Measurements from ENCODE around the gene THRSP.
"Not testable (repeated sequence)": the region's sequence is repeated elsewhere in the genome, so short reads cannot be mapped to it uniquely, and the experiment has no call there.

The THRSP gene

DNA sequence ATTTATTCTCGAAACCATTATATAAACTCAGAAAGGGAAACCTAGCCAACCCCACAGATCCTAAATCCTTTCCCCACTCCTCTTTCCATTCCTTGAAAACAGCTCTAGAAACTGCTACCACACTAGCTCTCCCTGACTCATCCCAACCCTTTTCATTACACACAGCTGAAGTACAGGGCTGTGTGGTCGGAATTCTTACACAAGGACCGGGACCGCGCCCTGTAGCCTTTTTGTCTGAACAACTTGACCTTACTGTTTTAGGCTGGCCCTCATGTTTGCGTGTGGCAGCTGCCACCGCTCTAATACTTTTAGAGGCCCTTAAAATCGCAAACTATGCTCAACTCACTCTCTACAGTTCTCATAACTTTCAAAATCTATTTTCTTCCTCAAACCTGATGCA is 20.8 kb downstream of the THRSP start:
- not testable (repeated sequence) for H3K27ac Mint-ChIP-seq; H3K27me3 Mint-ChIP-seq; H3K4me3 Mint-ChIP-seq; H3K36me3 Mint-ChIP-seq (ENCODE audit: low read depth); H3K9me3 Mint-ChIP-seq
- H3K4me1 Mint-ChIP-seq (ENCODE audit: low read depth): peaks cover 22% of the 10 kb centered on the region

DNA sequence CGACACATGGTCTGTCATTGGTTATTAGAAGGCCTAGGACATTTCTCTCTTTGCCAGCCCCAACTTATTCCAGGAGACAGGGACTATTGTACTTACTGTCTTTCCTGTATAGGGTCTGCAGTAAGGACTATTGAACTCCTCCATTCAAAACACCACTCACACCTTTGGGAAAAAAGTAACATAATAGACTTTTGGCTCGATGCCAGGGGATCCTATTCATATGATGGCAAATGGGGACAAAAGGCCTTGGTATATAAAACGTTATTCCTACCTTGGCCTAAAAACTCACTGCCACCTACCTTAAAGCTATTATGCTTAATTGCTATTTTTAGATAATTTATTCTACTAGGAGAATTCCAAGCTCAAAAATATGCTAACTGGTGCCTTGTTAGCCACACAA is 22.3 kb downstream of the THRSP start:
- no peaks in the 10 kb centered on the region for H3K36me3 Mint-ChIP-seq (ENCODE audit: low read depth)
- no peaks in the 10 kb centered on the region for H3K27me3 Mint-ChIP-seq
- no peak overlapping the region for H3K27ac Mint-ChIP-seq
- no peak overlapping the region for H3K4me3 Mint-ChIP-seq
- peaks cover 10% of the 10 kb centered on the region for H3K4me1 Mint-ChIP-seq (ENCODE audit: low read depth)
- H3K9me3 Mint-ChIP-seq: no peaks in the 10 kb centered on the region

DNA sequence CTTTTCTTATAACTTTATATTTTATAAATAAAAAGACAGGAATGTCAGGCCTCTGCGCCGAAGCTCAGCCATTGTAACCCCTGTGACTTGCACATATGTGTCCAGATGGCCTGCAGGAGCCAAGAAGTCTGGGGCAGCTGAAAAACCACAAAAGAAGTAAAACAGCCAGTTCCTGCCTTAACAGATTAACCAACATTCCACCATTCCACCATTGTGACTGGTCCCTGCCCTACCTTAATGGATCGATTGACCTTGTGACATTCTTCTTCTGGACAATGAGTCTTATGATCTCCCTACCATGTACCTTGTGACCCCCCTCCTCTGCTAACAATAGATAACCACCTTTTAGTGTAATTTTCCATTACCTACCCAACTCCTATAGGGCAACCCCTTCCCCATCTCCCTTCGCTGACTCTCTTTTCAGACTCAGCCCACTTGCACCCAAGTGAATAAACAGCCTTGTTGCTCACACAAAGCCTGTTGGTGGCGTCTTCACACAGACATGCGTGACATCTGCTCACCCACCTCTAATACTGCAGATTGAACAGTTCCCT is 22.9 kb downstream of the THRSP start:
- not testable (repeated sequence) for H3K27ac Mint-ChIP-seq; H3K36me3 Mint-ChIP-seq (ENCODE audit: low read depth); H3K4me1 Mint-ChIP-seq (ENCODE audit: low read depth); H3K27me3 Mint-ChIP-seq; H3K9me3 Mint-ChIP-seq; H3K4me3 Mint-ChIP-seq

DNA sequence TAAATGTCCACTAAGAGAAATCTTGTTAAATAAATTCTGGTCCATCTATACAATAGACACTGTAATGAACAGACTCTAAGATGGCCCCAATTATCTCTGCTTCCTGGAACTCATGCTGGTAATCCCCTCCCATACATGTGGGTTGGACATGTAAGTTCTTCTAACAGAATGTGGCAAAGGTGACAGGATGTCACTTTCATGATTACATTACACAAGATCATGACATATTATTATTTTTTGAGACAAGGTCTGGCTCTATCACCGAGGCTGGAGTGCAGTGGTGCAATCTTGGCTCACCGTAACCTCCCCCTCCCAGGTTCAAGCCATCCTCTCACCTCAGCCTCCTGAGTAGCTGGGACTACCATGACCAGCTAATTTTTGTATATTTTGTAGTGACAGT is 30.6 kb downstream of the THRSP start:
- Mint-ChIP-seq H3K27me3 (no peaks in the 10 kb centered on the region), H3K4me3 (no peak overlapping the region), H3K36me3 (ENCODE audit: low read depth) (peaks cover 42% of the 10 kb centered on the region), H3K4me1 (ENCODE audit: low read depth) (peaks cover 17% of the 10 kb centered on the region), H3K9me3 (no peaks in the 10 kb centered on the region), H3K27ac (peak overlapping the region; percentile 74)

DNA sequence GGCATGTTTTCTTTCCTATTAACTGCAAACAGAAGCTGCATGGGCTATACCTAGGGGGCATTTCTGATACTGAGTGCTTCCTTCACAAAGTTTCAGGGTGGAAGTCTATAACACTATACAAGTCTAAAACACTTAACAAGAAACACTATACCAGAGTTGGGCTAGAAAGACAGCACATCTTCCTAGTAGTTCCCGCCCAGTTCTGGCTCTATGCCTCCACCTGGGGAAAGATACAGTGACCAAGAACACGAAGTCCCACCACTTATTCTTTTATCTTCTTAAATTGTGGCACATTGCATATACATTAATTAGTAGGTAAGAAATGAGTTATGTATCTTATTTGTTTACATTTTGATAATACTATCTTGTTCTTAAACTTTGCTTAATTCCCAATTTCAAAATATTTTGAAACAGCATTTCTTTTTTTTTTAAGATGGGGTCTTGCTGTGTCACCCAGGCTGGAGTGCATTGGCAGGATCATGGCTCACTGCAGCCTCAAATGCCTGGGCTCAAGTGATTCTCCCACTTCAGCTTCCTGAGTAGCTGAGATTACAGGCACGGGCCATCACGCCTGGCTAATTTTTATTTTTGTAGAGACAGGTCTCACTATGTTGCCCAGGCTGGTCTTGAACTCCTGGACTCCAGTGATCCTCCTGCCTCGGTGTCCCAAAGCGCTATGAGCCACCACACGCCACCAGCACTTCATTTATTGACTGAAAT is 34.2 kb downstream of the THRSP start:
- Mint-ChIP-seq H3K27ac (no peak overlapping the region), H3K36me3 (ENCODE audit: low read depth) (peaks cover 63% of the 10 kb centered on the region), H3K4me1 (ENCODE audit: low read depth) (peaks cover 17% of the 10 kb centered on the region), H3K9me3 (no peaks in the 10 kb centered on the region), H3K27me3 (no peaks in the 10 kb centered on the region), H3K4me3 (no peak overlapping the region)

DNA sequence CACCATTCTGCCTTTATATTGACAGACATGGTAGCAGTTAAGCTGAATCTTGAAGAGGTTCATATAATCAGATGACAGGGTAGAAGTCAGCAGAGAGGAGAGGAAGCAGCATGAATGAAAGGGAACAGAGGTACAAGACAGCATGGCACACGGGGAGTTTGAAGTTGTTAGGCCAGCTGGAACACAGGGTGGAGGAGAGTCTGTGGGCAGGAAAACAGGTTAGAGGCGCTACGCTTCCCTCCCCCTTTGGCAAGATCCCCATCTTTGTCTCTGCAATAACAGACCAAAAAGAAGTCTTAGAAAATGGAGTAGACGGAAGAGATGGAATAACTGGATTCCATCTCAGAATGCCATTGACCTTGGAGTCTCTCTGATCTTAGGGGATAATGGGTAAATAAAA is 36.0 kb downstream of the THRSP start:
- peaks cover 64% of the 10 kb centered on the region for H3K36me3 Mint-ChIP-seq (ENCODE audit: low read depth)
- H3K4me1 Mint-ChIP-seq (ENCODE audit: low read depth): peaks cover 4% of the 10 kb centered on the region
- no peaks in the 10 kb centered on the region for H3K27me3 Mint-ChIP-seq
- no peak overlapping the region for H3K4me3 Mint-ChIP-seq
- no peak overlapping the region for H3K27ac Mint-ChIP-seq
- no peaks in the 10 kb centered on the region for H3K9me3 Mint-ChIP-seq

DNA sequence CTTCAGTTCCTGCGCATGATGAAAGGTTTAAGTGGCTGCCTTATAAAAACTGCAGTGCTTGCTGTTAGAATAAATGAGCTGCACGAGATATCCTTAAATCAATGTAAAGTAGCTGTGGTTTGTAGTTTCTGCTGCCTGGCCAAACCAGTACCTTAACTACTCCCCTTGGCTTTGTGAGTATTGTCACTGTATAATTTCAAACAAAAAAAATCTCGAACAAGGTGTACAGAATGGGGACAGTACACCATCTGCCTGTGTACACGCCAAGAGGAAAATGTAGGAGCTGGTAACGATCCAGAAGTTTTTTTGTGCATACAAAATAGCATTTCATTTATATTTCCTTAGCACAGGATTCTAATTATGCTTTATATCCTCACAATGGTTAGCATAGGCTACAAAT is 36.6 kb downstream of the THRSP start:
- Mint-ChIP-seq H3K9me3 (no peaks in the 10 kb centered on the region), H3K4me1 (ENCODE audit: low read depth) (no peaks in the 10 kb centered on the region), H3K27me3 (no peaks in the 10 kb centered on the region), H3K4me3 (no peak overlapping the region), H3K27ac (no peak overlapping the region), H3K36me3 (ENCODE audit: low read depth) (peaks cover 59% of the 10 kb centered on the region)

DNA sequence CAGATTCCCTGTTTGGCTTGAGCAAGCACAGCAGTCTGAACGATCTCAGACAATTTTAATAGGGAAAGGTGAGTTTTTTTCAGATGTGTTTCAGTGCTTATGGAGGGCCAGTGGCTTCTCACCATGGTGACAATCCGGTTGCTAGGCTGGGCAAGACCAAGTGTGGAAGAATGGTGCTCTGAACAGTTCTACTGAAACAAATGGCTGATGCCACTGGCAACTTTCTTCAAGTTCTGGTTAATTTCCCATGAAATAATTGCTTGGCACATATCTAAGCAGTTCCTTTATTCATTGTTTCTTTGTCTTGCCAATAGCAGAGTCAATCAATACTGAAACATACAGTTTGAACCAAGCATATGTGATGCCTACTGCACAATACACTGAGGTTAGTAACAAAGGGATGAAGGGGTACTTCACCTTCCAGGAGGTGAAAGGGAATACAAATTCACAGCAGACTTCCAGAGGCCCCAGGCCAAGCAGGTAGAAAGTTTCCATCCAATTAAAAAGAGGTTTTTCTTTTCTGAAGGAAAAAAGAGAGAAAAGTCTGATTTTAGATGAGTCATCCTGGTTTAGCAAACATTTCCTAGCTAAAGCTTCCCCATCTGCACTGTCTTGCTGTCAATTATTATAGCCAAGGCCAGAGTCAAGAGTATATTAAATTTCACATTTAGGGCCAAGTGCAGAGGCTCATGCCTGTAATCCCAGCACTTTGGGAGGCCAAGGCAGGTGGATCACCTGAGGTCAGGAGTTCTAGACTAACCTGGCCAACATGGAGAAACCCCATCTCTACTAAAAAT is 37.2 kb downstream of the THRSP start:
- Mint-ChIP-seq H3K27me3 (no peaks in the 10 kb centered on the region), H3K4me3 (no peak overlapping the region), H3K36me3 (ENCODE audit: low read depth) (peaks cover 56% of the 10 kb centered on the region), H3K9me3 (no peaks in the 10 kb centered on the region), H3K27ac (no peak overlapping the region), H3K4me1 (ENCODE audit: low read depth) (no peaks in the 10 kb centered on the region)

DNA sequence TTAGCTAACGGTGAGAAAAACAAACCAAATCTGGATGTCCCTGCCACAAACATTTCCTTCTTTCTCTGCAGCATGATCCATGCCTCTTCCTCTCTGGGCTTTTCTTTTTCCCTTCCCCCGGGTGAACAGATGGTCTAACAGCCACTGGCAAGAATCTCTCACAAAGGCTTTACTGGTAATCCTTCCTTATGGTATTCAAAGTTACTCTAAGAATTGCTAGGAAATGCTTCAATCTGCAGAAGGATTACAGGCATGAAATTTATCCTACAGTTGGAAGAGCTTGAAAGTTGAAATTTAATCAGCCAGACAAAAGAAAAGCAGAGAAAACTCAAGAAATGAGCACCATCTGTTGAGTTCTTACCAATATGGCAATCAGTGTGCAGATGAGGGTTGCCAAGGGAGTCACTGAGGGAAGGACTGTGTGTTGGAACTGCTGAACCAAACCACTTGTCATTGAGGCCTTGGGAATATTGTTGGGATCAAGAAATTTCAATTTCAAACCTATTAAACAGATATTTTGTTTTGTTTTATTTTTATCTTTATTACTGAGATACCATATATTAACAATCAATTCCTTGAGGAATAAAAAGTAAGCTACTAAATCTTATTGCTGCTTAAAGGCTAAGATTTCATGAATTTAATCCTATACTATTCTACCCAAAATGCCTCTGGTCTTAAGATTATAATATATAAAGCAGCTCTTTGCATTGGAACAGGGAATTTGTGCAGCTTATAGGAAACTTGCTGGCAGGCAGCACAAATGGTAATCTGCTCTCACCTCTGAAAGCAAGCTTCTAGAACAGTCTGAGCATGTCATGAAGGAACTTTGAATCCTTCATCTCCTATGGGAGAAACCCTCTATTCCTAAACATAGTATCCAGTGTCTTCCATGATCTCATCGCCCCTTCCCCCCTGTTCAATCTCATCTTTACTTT is 45.7 kb downstream of the THRSP start:
- H3K36me3 Mint-ChIP-seq (ENCODE audit: low read depth): peaks cover 52% of the 10 kb centered on the region
- no peaks in the 10 kb centered on the region for H3K27me3 Mint-ChIP-seq
- no peaks in the 10 kb centered on the region for H3K4me1 Mint-ChIP-seq (ENCODE audit: low read depth)
- no peaks in the 10 kb centered on the region for H3K9me3 Mint-ChIP-seq
- no peak overlapping the region for H3K27ac Mint-ChIP-seq
- no peak overlapping the region for H3K4me3 Mint-ChIP-seq

DNA sequence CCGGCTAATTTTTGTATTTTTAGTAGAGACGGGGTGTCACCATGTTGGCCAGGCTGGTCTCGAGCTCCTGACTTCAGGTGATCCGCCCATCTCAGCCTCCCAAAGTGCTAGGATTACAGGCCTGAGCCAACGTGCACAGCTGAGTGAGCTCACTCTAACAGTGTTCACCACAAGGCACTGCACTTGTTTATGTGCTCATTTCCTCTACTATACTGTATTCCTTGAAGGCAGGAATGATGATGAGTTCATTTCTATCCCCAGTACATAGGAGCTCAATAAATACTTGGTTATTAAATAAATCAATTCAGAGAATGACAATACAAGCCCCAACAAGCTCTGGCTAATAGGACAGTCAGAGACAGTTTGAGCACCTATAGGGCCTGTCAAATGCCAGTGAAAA is 46.7 kb downstream of the THRSP start:
- H3K27ac Mint-ChIP-seq: no peak overlapping the region
- no peak overlapping the region for H3K4me3 Mint-ChIP-seq
- H3K27me3 Mint-ChIP-seq: no peaks in the 10 kb centered on the region
- H3K36me3 Mint-ChIP-seq (ENCODE audit: low read depth): peaks cover 53% of the 10 kb centered on the region
- H3K9me3 Mint-ChIP-seq: no peaks in the 10 kb centered on the region
- no peaks in the 10 kb centered on the region for H3K4me1 Mint-ChIP-seq (ENCODE audit: low read depth)

DNA sequence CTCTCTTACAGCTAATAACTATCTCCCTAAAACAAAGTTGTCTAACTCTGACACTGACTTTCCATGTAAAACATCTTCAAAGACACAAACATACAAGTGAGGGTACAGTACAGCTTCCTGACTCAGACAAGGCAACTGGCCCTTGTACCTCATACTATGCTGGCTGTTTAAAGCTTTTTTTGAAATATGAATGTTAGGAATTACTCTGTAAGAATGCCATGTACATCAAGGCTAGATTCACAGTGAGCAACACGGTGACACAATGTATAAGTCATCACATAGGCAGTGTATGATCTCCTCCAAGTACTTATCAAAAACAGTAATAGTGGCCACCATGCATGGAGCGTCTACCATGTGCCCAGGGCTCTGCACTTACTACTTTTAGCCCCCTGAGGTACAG is 47.2 kb downstream of the THRSP start:
- H3K27ac Mint-ChIP-seq: no peak overlapping the region
- H3K36me3 Mint-ChIP-seq (ENCODE audit: low read depth): peaks cover 52% of the 10 kb centered on the region
- no peak overlapping the region for H3K4me3 Mint-ChIP-seq
- H3K4me1 Mint-ChIP-seq (ENCODE audit: low read depth): no peaks in the 10 kb centered on the region
- no peaks in the 10 kb centered on the region for H3K9me3 Mint-ChIP-seq
- H3K27me3 Mint-ChIP-seq: no peaks in the 10 kb centered on the region

DNA sequence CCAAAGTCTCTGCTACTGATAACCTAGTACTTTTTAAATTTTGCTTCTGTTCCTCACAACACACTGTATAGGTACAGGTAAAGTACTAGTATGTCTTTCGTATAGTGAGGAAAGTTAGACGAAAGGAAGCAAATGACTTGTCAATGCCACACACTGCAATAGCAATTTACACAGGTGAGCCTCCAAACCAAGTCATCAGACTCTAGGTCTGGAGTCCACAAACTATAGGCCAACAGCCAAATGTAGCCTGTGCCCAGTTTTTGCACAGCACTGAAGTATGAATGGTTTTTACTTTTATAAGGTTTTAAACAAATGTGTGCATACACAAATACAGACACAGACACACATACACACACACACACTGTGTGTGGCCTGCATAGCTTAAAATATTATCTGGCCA is 47.6 kb downstream of the THRSP start:
- Mint-ChIP-seq H3K27ac (no peak overlapping the region), H3K4me1 (ENCODE audit: low read depth) (no peaks in the 10 kb centered on the region), H3K9me3 (no peaks in the 10 kb centered on the region), H3K4me3 (no peak overlapping the region), H3K36me3 (ENCODE audit: low read depth) (peaks cover 47% of the 10 kb centered on the region), H3K27me3 (no peaks in the 10 kb centered on the region)

DNA sequence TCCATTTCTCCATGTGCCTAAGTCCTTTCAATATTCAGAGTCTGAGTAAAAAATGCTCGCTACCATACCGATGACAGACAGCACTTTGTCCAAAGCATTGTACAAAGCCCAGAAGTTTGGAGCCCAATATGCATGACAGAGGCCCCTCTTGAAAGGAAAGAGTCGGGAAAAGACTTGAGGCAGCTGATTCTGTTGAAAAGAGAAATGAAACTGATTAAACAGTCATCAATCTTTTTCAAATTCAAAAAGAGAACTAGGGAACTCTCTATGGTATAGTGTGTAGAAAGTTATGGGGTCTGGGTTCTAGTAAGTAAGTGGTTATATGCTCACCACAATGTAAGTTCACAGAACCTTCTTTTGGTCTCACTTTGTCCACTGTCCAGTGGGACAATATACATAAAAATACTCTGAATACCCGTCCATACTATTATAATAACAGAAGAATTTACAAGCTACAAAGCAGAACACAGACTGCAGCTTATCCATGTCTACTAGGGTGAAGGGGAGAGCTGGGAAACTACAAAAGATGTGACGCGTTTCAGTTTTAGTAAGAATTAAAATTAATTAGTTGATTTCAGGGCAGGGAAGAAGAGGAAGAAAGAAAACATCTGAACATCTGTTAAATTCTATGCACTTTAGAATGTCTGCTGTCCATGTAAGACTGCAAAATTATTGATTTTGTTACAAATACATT is 49.1 kb downstream of the THRSP start:
- Mint-ChIP-seq H3K36me3 (ENCODE audit: low read depth) (peaks cover 50% of the 10 kb centered on the region), H3K27me3 (no peaks in the 10 kb centered on the region), H3K4me1 (ENCODE audit: low read depth) (no peaks in the 10 kb centered on the region), H3K27ac (no peak overlapping the region), H3K4me3 (no peak overlapping the region), H3K9me3 (no peaks in the 10 kb centered on the region)
